SH-SY5Y (cell line): Measurements from ENCODE around the gene HNF4A.

Experiments used
- GATA2 ChIP-seq: IDR thresholded peaks from 2 replicates; pipeline ENCODE4 v1.6.1; 2011; ENCODE audit warnings: mild to moderate bottlenecking, low read depth, low read length
- GATA3 ChIP-seq: IDR thresholded peaks from 2 replicates; pipeline ENCODE4 v1.6.1; 2011; ENCODE audit warnings: low read depth, mild to moderate bottlenecking, low read length, moderate library complexity

- TF ChIP-seq GATA2, result no peak
- no peak for TF ChIP-seq GATA3
Measured at GRCh38 chr20:44401770-44402390, 46.4 kb downstream of the HNF4A start.
